ENCODE data around the gene KRT35. TPM values are rescaled to one million over a fixed set of nuclear protein-coding genes. Genes with fewer than 3 reads are reported as not detected.
A peak's percentile ranks its signal among the peaks of the same experiment; 100 is the strongest.

KRT35 gene
- total RNA-seq, 2 donors from 2014 or later, result not detected

DNA sequence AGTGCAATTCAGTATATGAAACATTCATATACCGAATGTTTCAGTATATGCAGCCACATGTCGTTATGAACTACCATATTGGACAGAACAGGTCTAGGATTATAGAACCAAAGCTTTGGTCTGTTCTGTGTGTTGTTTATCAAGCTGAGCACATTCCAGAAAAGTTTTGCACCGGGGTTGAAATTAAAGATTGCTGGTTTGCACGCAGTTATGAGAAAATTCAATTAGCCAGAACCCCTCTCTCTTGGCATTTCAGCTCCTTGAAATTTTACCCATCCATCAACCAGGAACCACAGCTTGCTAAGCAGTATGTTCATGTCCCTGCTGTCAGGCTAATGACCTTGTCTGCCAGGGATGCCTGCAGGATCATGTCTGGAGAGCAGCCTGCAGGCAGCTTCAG lies 23.3 kb downstream of the KRT35 start:
- peaks cover 10% of the 10 kb centered on the region for H3K27me3 Mint-ChIP-seq (ENCODE audit: insufficient read depth)
- Histone ChIP-seq H3K27me3 (ENCODE audit: control insufficient read depth, insufficient read depth, low read length, poor library complexity, severe bottlenecking) (peaks cover 19% of the 10 kb centered on the region), H3K9me3 (ENCODE audit: control insufficient read depth, low read length) (no peaks in the 10 kb centered on the region), H3K4me3 (ENCODE audit: low read length) (no peak overlapping the region), H3K27ac (ENCODE audit: low read depth, low read length) (no peak overlapping the region), H3K9ac (ENCODE audit: extremely low read depth, low read length, poor library complexity, severe bottlenecking) (no peak overlapping the region), H3K36me3 (ENCODE audit: control insufficient read depth, insufficient read depth, low read length) (no peaks in the 10 kb centered on the region), H3K4me1 (ENCODE audit: control insufficient read depth, insufficient read depth, low read length) (no peaks in the 10 kb centered on the region)
- H3K36me3 Mint-ChIP-seq (ENCODE audit: low read depth), result no peaks in the 10 kb centered on the region
- H3K4me3 Mint-ChIP-seq, result no peak overlapping the region
- 91 to 95% methylated on average over 4 of the region's 4 CpGs for WGBS, 2 experiments (ENCODE audit: insufficient coverage in 1 of 2, insufficient read length in 1 of 2)
- H3K27ac Mint-ChIP-seq, result no peak overlapping the region
- peaks cover 5% of the 10 kb centered on the region for H3K4me1 Mint-ChIP-seq
- no peak for DNase-seq
- no peaks in the 10 kb centered on the region for H3K9me3 Mint-ChIP-seq
- TF ChIP-seq, protein P1, sequence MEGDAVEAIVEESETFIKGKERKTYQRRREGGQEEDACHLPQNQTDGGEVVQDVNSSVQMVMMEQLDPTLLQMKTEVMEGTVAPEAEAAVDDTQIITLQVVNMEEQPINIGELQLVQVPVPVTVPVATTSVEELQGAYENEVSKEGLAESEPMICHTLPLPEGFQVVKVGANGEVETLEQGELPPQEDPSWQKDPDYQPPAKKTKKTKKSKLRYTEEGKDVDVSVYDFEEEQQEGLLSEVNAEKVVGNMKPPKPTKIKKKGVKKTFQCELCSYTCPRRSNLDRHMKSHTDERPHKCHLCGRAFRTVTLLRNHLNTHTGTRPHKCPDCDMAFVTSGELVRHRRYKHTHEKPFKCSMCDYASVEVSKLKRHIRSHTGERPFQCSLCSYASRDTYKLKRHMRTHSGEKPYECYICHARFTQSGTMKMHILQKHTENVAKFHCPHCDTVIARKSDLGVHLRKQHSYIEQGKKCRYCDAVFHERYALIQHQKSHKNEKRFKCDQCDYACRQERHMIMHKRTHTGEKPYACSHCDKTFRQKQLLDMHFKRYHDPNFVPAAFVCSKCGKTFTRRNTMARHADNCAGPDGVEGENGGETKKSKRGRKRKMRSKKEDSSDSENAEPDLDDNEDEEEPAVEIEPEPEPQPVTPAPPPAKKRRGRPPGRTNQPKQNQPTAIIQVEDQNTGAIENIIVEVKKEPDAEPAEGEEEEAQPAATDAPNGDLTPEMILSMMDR (conservative IDR thresholded peaks at IDR 0.05), result no peak

DNA sequence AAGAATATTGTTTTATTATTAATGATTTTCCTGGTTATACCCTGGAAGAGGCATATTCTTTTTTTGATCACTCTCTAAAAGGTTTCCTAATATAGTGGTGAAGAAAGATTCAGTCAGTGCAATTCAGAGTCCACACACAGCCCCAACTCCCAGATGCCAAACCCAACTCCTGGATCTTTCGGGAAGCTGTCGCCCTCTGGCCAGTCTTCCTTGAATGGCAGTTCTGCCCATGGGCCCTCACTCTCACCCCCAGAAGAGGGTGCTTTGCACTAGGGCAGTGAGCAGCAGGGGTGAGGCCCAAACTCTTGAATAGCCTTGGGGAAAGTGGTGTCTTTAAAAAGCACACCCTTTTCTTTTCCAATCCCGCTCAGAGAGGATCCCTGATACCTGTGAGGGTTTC lies 24.7 kb downstream of the KRT35 start:
- Mint-ChIP-seq H3K27me3 (ENCODE audit: insufficient read depth) (peaks cover 12% of the 10 kb centered on the region), H3K4me3 (no peak overlapping the region), H3K27ac (no peak overlapping the region), H3K4me1 (peaks cover 5% of the 10 kb centered on the region), H3K9me3 (peaks cover 12% of the 10 kb centered on the region), H3K36me3 (ENCODE audit: low read depth) (no peaks in the 10 kb centered on the region)
- H3K4me3 ChIP-seq (ENCODE audit: low read length), result no peak overlapping the region
- no peak overlapping the region for H3K27ac ChIP-seq (ENCODE audit: low read depth, low read length)
- H3K4me1 ChIP-seq (ENCODE audit: control insufficient read depth, insufficient read depth, low read length), result no peaks in the 10 kb centered on the region
- WGBS, 2 experiments (ENCODE audit: insufficient coverage in 1 of 2, insufficient read length in 1 of 2), result 69 to 90% methylated on average over 1 to 3 of the region's 3 CpGs
- peak; percentile 79 for DNase-seq
- peaks cover 11% of the 10 kb centered on the region for H3K9me3 ChIP-seq (ENCODE audit: control insufficient read depth, low read length)
- TF ChIP-seq, protein P1 (conservative IDR thresholded peaks at IDR 0.05), result peak; percentile 65
- no peak overlapping the region for H3K9ac ChIP-seq (ENCODE audit: extremely low read depth, low read length, poor library complexity, severe bottlenecking)
- H3K27me3 ChIP-seq (ENCODE audit: control insufficient read depth, insufficient read depth, low read length, poor library complexity, severe bottlenecking), result peaks cover 19% of the 10 kb centered on the region
- no peaks in the 10 kb centered on the region for H3K36me3 ChIP-seq (ENCODE audit: control insufficient read depth, insufficient read depth, low read length)

DNA sequence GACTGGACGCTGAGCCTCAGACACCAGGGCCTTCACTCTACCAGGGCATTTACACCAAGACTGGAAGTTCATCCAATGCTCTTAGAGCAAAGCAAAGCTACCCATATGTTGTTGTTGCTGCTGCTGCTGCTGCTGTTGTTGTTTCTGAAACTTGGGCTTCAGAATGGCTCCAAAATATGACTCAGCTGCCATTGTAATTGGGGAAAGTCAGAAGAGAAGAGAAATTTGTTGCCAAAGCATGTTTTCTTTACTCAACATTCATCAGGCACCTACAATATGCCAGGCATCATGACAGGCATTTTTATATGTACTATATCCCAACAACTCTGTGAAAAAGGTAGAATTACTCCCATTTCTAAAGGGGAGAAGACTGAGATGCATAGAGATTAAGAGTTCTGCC lies 25.7 kb downstream of the KRT35 start:
- Histone ChIP-seq H3K4me1 (ENCODE audit: control insufficient read depth, insufficient read depth, low read length) (no peaks in the 10 kb centered on the region), H3K36me3 (ENCODE audit: control insufficient read depth, insufficient read depth, low read length) (no peaks in the 10 kb centered on the region), H3K9me3 (ENCODE audit: control insufficient read depth, low read length) (peaks cover 15% of the 10 kb centered on the region), H3K9ac (ENCODE audit: extremely low read depth, low read length, poor library complexity, severe bottlenecking) (no peak overlapping the region), H3K4me3 (ENCODE audit: low read length) (no peak overlapping the region), H3K27me3 (ENCODE audit: control insufficient read depth, insufficient read depth, low read length, poor library complexity, severe bottlenecking) (peaks cover 19% of the 10 kb centered on the region), H3K27ac (ENCODE audit: low read depth, low read length) (no peak overlapping the region)
- Mint-ChIP-seq H3K4me1 (peaks cover 5% of the 10 kb centered on the region), H3K36me3 (ENCODE audit: low read depth) (no peaks in the 10 kb centered on the region), H3K27ac (no peak overlapping the region), H3K4me3 (no peak overlapping the region), H3K27me3 (ENCODE audit: insufficient read depth) (peaks cover 14% of the 10 kb centered on the region), H3K9me3 (peaks cover 15% of the 10 kb centered on the region)
- TF ChIP-seq, protein P1 (conservative IDR thresholded peaks at IDR 0.05), result no peak
- DNase-seq, result no peak
- 80 to 87% methylated on average over 1 of the region's 1 CpG for WGBS, 2 experiments (ENCODE audit: insufficient coverage in 1 of 2, insufficient read length in 1 of 2)
